ENCODE data around the gene PDE9A.

The PDE9A gene

DNA sequence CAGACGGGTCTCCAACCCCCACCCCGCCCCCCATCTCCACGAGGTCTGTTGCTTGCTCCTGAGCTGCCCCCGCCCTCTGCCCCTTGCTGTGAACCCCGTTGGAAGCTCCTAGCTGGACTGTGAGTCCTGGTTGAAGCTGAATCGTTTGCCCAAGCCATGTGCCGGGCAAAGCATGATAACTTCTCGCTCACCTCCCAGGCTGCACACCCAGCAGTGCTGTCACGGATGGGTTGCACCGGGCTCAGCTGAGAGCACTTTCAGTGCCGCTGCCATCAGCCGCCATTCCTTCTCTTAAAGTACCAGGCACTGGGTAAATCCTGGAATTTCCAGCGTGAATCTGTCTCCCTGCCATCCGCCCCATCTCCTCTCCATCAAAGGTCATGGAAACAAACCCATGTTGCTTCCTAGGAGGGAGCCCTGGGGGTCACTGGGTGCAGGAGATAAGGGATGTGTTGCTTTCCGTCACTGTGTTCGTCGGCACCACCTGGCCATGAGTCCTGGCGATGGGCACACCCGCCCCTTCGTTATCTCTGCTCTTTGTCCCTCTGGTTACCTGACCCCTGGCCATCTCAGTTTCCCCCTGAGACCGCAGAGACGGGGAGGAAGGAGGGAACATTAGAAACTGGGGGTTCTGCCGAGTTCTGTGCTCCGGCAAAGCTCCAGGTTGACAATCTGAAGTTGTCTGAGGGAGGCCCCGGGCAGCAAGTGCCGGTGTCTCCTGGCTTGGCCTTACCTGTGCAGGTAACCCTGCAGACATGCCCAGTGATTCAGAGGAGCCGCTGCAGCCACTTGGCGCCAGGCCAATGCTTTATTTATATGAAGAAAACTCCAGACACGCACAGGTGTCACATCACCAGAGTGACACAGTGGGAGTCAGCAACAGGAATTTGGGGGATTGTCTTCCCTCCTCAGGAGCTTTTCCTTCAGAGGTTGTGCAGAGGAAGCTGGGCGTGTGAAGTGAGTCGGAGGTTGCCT is 2.7 kb downstream of the PDE9A start:
- Histone ChIP-seq H3K9ac (ENCODE audit: low read depth, low read length) (no peak overlapping the region), H3K9me3 (ENCODE audit: insufficient read depth, low read length, severe bottlenecking) (no peaks in the 10 kb centered on the region), H3K27ac (ENCODE audit: low read length) (no peak overlapping the region), H3K27me3 (ENCODE audit: insufficient read depth, low read length, poor library complexity) (peaks cover 30% of the 10 kb centered on the region), H2AFZ (ENCODE audit: low read depth, low read length) (no peak overlapping the region), H4K20me1 (ENCODE audit: insufficient read depth, low read length) (peaks cover 52% of the 10 kb centered on the region), H3K36me3 (ENCODE audit: insufficient read depth, low read length) (no peaks in the 10 kb centered on the region), H3K4me3 (ENCODE audit: low read depth in 1 of 2, low read length in 2 of 2) (no peak overlapping the region), H3K4me2 (ENCODE audit: insufficient read depth, low read length) (no peak overlapping the region), H3K4me1 (ENCODE audit: insufficient read depth, low read length) (peaks cover 24% of the 10 kb centered on the region), H3K79me2 (ENCODE audit: insufficient read depth, low read length) (no peaks in the 10 kb centered on the region)
- DNase-seq (no peak), ATAC-seq (ENCODE audit: insufficient read depth, low read depth) (no peak)
- TF ChIP-seq EZH2 (IDR thresholded peaks at IDR 0.05; ENCODE audit: borderline replicate concordance, low read depth, low read length, severe bottlenecking) (no peak), CTCF (IDR thresholded peaks at IDR 0.05; ENCODE audit: borderline replicate concordance, extremely low read depth, low read length, poor library complexity, severe bottlenecking) (no peak)

DNA sequence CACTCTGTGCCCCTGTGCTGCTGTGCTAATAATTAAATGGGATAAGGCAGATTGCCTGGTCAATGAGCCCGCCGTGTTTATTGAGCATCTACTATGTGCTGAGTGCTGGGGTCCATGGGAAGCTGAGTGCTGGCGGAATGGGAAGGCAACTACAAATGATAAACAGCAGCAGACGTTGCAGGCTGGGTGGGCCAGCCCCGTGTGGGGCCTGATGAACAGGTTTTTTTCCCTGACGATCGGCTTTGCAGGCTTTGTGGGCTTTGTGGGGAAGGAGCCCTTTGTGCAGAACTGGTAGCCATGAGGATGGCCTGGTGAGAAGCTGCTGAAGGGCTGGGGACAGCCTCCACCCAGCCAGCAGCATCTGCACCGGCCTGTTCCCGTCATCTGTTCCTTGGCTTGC is 3.5 kb downstream of the PDE9A start:
- Histone ChIP-seq H3K27ac (ENCODE audit: low read length) (no peak overlapping the region), H2AFZ (ENCODE audit: low read depth, low read length) (no peak overlapping the region), H3K79me2 (ENCODE audit: insufficient read depth, low read length) (no peaks in the 10 kb centered on the region), H3K36me3 (ENCODE audit: insufficient read depth, low read length) (no peaks in the 10 kb centered on the region), H3K27me3 (ENCODE audit: insufficient read depth, low read length, poor library complexity) (peaks cover 29% of the 10 kb centered on the region), H4K20me1 (ENCODE audit: insufficient read depth, low read length) (peaks cover 47% of the 10 kb centered on the region), H3K9ac (ENCODE audit: low read depth, low read length) (no peak overlapping the region), H3K9me3 (ENCODE audit: insufficient read depth, low read length, severe bottlenecking) (no peaks in the 10 kb centered on the region), H3K4me1 (ENCODE audit: insufficient read depth, low read length) (peaks cover 24% of the 10 kb centered on the region), H3K4me3 (ENCODE audit: low read depth in 1 of 2, low read length in 2 of 2) (no peak overlapping the region), H3K4me2 (ENCODE audit: insufficient read depth, low read length) (no peak overlapping the region)
- ATAC-seq (ENCODE audit: insufficient read depth, low read depth) (no peak), DNase-seq (no peak)
- TF ChIP-seq EZH2 (IDR thresholded peaks at IDR 0.05; ENCODE audit: borderline replicate concordance, low read depth, low read length, severe bottlenecking) (no peak), CTCF (IDR thresholded peaks at IDR 0.05; ENCODE audit: borderline replicate concordance, extremely low read depth, low read length, poor library complexity, severe bottlenecking) (no peak)

GRCh38 chr21:42657676-42658319 is 4.4 kb downstream of the PDE9A start:
- no peak overlapping the region for H3K4me2 ChIP-seq (ENCODE audit: insufficient read depth, low read length)
- H3K36me3 ChIP-seq (ENCODE audit: insufficient read depth, low read length): no peaks in the 10 kb centered on the region
- H2AFZ ChIP-seq (ENCODE audit: low read depth, low read length): no peak overlapping the region
- peaks cover 45% of the 10 kb centered on the region for H4K20me1 ChIP-seq (ENCODE audit: insufficient read depth, low read length)
- H3K4me3 ChIP-seq (ENCODE audit: low read depth in 1 of 2, low read length in 2 of 2): no peak overlapping the region
- no peak overlapping the region for H3K9ac ChIP-seq (ENCODE audit: low read depth, low read length)
- peaks cover 21% of the 10 kb centered on the region for H3K27me3 ChIP-seq (ENCODE audit: insufficient read depth, low read length, poor library complexity)
- DNase-seq: no peak
- H3K4me1 ChIP-seq (ENCODE audit: insufficient read depth, low read length): peaks cover 24% of the 10 kb centered on the region
- no peak for TF ChIP-seq CTCF (IDR thresholded peaks at IDR 0.05; ENCODE audit: borderline replicate concordance, extremely low read depth, low read length, poor library complexity, severe bottlenecking)
- TF ChIP-seq EZH2 (IDR thresholded peaks at IDR 0.05; ENCODE audit: borderline replicate concordance, low read depth, low read length, severe bottlenecking): no peak
- H3K27ac ChIP-seq (ENCODE audit: low read length): no peak overlapping the region
- no peak for ATAC-seq (ENCODE audit: insufficient read depth, low read depth)
- no peaks in the 10 kb centered on the region for H3K9me3 ChIP-seq (ENCODE audit: insufficient read depth, low read length, severe bottlenecking)
- no peaks in the 10 kb centered on the region for H3K79me2 ChIP-seq (ENCODE audit: insufficient read depth, low read length)

Measured in DND-41 (cell line).